LNCAP (cell line): ENCODE results near the gene CPEB1.
A peak's percentile ranks its signal among the peaks of the same experiment; 100 is the strongest.

Experiments used
- CTCF ChIP-seq: fragments of 450-650 bp; IDR thresholded peaks from 2 replicates; pipeline ENCODE4 v1.5.1; 2017; ENCODE audit warnings: mild to moderate bottlenecking

Gene CPEB1

GRCh38 chr15:82533801-82534200 is 113.4 kb downstream of the CPEB1 start:
- TF ChIP-seq CTCF, result no peak

DNA sequence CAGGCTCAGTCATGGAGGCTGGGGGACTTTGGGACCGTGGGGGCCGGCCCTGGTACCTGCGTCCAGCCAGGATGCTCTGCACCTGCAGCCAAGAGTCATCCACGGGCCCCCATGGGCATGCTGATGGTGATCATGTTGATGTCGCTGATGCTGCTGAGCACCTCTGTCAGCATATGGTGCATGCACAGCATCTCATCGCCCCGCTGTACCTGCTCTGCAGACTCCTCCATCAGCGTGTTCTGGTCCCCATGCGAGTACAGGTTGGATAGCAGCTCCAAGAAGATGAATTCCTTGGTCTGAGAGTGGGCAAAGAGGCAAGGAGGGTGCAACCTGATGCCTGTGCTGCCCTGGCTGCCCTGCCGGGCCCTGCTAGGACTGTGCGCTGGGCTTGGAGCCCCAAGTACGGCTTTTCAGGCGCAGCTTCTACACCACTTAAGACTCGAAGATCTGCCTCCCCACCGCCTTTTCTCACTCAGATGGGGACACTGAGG is 114.1 kb downstream of the CPEB1 start:
- no peak for TF ChIP-seq CTCF

- no peak for TF ChIP-seq CTCF
These were observed 114.7 kb downstream of the CPEB1 start for GRCh38 chr15:82532383-82532990.

GRCh38 chr15:82531496-82532382 is 115.4 kb downstream of the CPEB1 start:
- no peak for TF ChIP-seq CTCF

DNA sequence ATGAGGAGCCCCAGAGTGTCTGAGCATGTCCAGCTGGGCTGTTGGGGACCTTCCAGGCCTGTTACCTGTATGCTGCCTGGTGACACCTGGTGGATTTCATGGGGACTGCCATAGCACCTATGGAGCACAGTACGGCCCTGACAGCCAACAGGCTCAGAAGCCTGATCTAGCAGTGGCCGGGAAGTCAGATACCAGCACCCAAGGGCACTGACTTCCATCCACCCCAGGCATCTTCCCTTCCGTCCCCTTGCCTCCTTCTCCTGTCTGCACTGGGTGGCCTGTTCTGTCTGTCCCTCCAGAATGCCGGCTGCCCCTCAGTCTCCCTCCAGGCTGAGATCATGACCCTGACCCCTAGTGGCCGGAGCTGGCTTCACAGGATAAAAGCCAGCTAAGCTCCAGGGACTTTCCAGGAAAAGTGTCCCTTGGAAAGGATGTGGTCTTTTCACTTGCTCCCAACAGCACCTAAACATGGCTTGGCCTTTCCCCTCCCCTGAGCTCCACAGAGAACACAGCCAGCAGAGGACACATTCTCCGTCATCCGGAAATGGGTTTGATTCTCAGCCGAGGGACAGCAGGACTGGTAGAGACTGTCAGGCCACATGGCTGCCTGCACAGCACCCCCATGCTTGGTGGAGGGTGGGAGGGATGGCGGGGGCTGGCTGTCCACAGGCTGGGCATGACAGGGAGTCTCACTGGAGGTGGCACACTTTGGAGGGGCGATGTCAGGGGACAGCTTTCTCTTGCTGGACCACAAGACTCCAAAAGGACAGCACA is 116.4 kb downstream of the CPEB1 start:
- peak; percentile 95 for TF ChIP-seq CTCF

- TF ChIP-seq CTCF, result no peak
These were observed 117.2 kb downstream of the CPEB1 start for GRCh38 chr15:82530006-82530405.
